OCI-LY1 (cell line): ENCODE results near the gene CFH.

Experiments used
- CTCF ChIP-seq: fragments of 200-600 bp; sonication (generic), shearing (Covaris generic); IDR thresholded peaks from 2 replicates; pipeline ENCODE4 v1.5.1; 2017; ENCODE audit warnings: mild to moderate bottlenecking, antibody characterized with exemption, low read length, moderate library complexity, mixed read lengths
- EZH2 ChIP-seq: fragments of 200-600 bp; sonication (generic), shearing (Covaris generic); IDR thresholded peaks from 2 replicates; pipeline ENCODE4 v1.8.0; 2017; ENCODE audit warnings: borderline replicate concordance, mixed run types, mild to moderate bottlenecking, antibody characterized with exemption, low read length, moderate library complexity, mixed read lengths

GRCh38 chr1:196659471-196659870 lies 7.6 kb downstream of the CFH start:
- TF ChIP-seq CTCF: no peak
- no peak for TF ChIP-seq EZH2
